ENCODE measurements around the gene ACER3.
A peak's percentile ranks its signal among the peaks of the same experiment; 100 is the strongest.
"Not testable (repeated sequence)": the region's sequence is repeated elsewhere in the genome, so short reads cannot be mapped to it uniquely, and the experiment has no call there.

ACER3 gene

GRCh38 chr11:76919887-76920746, 59.4 kb downstream of the ACER3 start:
- DNase-seq (ENCODE audit: low read depth), result peak; percentile 53

DNA sequence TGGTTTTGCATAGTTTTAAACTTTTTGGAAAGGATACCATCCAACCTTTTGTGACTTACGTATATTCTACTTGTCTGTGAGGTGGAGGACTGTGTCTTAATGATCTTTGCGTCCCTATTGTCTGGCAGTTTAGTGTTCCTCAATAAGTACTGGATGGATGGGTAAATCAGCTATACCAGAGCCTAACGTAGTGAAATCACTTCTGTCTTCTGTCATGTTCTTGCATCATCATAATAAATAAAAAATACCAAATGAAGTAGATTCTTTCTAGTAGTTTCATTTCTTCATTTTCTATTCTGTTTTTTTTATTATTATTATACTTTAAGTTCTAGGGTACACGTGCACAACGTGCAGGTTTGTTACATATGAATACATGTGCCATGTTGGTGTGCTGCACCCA, 66.4 kb downstream of the ACER3 start:
- DNase-seq (ENCODE audit: low read depth), result no peak

- no peak for DNase-seq (ENCODE audit: low read depth)
These were observed 74.3 kb downstream of the ACER3 start for GRCh38 chr11:76935042-76935441.

DNA sequence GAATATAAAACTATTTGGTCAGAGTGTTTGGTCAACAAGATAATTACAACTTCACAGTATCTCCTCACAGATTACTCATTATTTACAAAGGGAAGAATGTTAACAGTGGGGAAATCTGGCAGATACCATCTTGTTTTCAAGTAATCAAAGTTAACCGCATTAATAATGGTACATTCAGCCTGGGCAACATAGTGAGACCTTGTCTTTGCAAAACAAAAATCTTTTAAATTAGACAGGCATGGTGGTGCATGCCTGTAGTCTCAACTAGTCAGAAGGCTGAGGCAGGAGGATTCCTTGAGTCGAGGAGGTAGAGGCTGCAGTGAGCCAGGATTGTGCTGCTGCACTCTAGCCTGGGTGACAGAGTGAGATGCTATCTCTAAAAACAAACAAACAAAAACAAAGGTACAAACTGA, 78.5 kb downstream of the ACER3 start:
- DNase-seq (ENCODE audit: low read depth), result no peak

GRCh38 chr11:76944225-76944624, 83.5 kb downstream of the ACER3 start:
- DNase-seq (ENCODE audit: low read depth), result no peak

GRCh38 chr11:76946223-76946622, 85.5 kb downstream of the ACER3 start:
- DNase-seq (ENCODE audit: low read depth), result no peak

- DNase-seq (ENCODE audit: low read depth), result no peak
These were observed 86.5 kb downstream of the ACER3 start for GRCh38 chr11:76947190-76947589.

DNA sequence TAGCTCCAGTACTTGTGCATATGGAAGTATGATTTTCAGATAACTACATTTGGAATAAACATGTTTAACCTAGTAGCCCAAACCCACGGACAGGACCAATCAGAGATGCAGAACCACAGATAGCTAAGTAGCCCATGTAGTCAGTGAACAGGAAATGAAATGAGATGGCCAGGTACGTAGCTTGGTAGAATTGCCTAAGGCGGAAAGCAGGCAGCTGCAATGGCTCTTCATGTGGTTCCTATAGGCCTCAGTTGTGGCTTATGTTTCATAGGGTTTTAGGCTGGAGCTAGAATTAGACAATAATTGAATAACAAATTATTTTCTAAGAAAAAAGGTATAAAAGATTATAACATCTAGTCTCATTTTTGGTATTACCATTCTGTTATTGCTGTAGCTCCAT, 87.1 kb downstream of the ACER3 start:
- DNase-seq (ENCODE audit: low read depth), result no peak

GRCh38 chr11:76955459-76956114, 94.9 kb downstream of the ACER3 start:
- DNase-seq (ENCODE audit: low read depth), result no peak

- DNase-seq (ENCODE audit: low read depth), result no peak
These were observed 102.1 kb downstream of the ACER3 start for GRCh38 chr11:76962583-76963416.

DNA sequence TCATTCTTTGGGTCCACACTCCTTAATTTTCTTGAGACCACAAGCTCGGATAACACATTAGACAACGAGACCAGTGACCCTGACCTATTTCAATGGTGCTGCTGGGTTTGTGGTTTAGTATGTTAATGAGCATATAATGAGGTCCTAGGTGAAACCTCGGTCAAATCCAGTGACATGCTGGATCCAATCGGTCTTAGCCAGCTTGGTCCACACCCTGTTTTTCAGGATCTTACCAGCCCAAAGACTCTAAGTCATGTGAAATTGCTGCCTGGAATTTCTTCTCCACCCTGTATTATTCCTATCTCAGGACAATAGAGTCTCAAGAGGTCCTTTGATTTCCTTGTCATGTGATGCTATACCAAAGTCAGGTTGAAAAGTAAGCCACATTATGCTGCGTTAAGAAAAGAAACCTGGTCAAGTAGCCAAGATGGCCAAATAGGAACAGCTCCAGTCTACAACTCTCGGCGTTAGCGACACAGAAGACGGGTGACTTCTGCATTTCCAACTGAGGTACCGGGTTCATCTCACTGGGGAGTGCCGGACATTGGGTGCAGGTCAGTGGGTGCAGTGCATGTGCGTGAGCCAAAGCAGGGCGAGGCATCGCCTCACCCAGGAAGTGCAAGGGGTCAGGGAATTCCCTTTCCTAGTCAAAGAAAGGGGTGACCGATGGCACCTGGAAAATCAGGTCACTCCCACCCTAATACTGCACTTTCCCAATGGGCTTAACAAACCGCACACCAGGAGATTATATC, 102.9 kb downstream of the ACER3 start:
- DNase-seq (ENCODE audit: low read depth), result not testable (repeated sequence)

- no peak for DNase-seq (ENCODE audit: low read depth)
These were observed 111.3 kb downstream of the ACER3 start for GRCh38 chr11:76972051-76972450.

DNA sequence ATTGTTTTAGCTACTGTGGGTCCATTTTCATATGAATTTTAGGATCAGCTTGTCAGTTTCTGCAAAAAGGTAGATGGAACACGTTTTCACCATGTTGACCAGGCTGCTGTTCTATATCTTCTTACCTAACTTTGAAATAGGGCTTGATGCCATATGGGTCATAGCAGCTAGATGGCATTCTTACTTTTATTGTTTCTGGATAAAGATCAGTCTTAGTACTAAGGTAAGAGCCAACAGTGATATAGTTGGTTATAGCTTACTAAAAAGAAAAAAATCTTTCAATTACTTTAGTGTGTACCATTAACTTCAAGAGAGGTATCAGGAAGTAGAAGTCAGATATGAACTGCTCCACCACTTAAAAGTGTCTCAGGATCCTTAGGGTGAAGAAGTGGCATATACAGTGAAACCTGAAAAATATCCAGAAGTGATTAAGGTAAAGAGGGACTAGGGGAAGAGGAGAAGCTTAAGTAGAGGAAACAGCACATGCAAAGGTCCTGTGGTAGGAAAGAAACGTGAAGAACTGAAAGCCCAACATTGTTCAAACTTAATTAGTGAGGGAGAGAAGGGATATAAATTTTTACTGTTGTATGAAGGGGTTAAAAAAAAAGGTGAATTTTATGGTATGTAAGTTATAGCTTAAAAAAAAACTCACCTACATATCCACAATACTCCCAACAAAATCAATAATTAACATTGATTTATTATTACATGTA, 113.6 kb downstream of the ACER3 start:
- no peak for DNase-seq (ENCODE audit: low read depth)

DNA sequence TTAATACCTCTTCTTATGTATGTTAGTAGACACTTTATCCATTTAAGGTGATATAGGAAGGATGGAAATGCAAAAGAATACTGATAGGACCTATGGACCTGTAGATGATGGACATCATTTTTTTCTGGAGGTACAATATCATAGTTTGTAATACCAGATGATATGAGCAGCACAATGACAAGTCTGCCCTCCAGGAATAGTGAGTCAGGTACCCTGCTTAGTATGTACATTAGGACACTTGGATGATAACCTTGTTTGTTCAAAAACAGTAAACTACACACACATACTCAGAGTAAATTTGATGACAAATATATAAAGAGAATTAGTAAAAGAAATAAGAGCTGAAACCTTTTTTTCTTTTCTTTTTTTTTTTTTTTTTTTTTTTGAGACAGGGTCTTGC, 114.8 kb downstream of the ACER3 start:
- DNase-seq (ENCODE audit: low read depth), result no peak

DNA sequence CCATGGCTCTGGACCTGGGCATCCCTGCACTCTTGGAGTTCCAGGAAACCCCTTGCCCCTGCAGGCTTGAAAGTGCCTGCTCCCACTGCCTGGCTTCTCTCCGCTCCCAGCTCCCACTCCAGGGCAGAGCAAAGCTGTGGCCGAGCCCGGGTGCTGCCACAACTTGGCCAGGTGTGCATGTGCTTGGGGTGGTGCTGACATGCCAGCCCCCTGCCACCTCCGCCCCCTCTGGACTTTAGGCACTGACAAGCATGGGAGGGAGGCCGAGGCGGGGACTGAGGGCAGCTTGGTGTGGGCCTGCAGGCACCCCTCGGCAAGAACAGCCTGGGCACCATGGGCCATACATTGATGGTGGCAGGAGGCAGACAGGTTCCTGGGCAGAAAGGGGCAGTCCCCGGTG, 117.1 kb downstream of the ACER3 start:
- no peak for DNase-seq (ENCODE audit: low read depth)

DNA sequence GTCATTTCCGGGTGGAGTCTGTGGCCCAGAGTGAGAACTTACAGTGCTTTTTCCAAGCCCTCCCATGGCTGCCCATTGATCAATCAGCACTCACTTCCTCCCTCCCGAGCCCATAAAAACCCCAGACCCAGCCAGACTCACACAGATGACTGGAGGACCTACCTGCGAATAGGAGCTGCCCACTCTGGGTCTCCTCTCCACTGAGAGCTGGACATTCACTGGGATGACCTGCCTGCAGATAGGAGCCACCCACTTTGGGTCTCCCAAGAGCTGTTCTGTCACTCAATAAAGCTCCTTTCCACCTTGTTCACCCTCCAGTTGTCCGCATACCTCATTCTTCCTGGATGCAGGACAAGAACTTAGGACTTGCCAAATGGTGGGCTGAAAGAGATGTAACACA, 117.5 kb downstream of the ACER3 start:
- no peak for DNase-seq (ENCODE audit: low read depth)

- DNase-seq (ENCODE audit: low read depth), result no peak
These were observed 118.1 kb downstream of the ACER3 start for GRCh38 chr11:76978818-76979217.

DNA sequence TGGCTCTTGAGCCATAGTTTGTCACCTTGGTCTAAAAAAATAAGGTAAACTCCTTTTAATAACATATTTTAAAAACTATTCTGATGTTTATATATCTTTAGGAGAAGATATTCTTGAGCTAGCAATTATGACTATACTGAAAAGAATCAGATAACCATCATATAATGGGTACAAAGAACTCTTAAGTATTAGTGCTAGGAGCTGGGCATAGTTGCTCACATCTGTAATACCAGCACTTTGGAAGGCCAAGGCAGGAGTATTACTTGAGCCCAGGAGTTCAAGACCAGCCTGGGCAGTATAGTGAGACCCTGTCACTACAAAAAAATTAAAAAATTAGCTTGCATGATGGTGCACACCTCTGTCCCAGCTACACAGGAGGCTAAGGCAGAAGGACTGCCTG, 119.5 kb downstream of the ACER3 start:
- no peak for DNase-seq (ENCODE audit: low read depth)

DNA sequence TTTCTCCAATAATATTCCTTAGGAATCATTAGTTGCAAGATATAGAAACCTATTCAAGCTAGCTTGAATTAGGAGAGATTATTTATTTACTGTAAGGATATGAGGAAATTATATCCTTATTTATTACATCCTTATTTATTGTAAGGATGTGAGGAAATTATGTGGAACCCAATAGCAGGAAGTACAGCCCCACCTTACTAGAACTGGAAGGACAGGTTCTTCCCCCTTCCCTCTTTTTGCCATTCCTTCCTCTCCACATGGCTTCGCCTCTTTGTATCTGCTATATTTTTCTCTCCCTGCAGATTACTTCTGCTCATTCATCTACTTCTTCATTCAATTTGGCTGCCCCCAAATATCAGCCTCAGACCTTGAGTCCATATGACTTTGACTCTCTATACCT, 124.0 kb downstream of the ACER3 start:
- DNase-seq (ENCODE audit: low read depth), result no peak

DNA sequence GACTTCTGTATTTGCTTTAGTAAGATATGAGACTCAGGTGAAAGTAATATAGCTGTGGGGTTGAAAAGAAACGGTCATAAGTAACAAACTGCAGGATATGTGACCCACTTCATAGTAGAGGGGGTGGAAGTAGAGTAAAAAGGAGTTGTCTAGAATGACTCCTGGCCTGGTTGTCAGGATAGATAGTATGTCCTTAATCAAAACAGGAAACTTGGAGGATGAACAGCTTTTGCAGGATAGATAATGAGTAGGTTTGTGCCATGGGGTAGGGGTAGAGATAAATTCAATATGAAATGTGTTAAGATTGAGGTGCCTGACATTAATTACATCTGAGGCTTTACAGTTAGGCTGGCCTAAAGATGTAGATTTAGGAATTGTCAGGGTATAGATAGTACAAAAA, 126.5 kb downstream of the ACER3 start:
- DNase-seq (ENCODE audit: low read depth), result no peak

DNA sequence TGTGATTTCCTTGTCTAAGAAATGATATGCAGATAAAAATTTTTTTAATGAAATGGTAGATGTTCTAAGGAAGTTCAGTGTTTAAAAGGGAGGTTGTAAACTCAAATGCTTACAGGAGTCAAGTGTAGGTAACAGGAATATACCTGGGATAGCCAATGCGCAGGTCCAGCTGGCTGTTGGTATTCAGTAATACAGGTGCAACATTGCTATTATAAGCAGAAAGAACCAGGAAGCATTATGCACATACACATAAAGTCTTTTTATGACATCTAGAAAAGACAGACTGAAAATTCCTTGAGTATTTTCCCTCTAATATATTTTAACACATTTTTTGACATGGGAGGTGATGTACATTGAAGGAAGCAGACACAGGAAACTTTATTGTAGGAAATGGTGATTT, 129.9 kb downstream of the ACER3 start:
- no peak for DNase-seq (ENCODE audit: low read depth)

Data from non-pigmented ciliary epithelial cell (primary cell).